ENCODE measurements around the gene GBF1. TPM values are rescaled to one million over a fixed set of nuclear protein-coding genes. Genes with fewer than 3 reads are reported as not detected.

The GBF1 gene
- polyA plus RNA-seq, 1 donor from 2014 or later = 14.9 TPM

DNA sequence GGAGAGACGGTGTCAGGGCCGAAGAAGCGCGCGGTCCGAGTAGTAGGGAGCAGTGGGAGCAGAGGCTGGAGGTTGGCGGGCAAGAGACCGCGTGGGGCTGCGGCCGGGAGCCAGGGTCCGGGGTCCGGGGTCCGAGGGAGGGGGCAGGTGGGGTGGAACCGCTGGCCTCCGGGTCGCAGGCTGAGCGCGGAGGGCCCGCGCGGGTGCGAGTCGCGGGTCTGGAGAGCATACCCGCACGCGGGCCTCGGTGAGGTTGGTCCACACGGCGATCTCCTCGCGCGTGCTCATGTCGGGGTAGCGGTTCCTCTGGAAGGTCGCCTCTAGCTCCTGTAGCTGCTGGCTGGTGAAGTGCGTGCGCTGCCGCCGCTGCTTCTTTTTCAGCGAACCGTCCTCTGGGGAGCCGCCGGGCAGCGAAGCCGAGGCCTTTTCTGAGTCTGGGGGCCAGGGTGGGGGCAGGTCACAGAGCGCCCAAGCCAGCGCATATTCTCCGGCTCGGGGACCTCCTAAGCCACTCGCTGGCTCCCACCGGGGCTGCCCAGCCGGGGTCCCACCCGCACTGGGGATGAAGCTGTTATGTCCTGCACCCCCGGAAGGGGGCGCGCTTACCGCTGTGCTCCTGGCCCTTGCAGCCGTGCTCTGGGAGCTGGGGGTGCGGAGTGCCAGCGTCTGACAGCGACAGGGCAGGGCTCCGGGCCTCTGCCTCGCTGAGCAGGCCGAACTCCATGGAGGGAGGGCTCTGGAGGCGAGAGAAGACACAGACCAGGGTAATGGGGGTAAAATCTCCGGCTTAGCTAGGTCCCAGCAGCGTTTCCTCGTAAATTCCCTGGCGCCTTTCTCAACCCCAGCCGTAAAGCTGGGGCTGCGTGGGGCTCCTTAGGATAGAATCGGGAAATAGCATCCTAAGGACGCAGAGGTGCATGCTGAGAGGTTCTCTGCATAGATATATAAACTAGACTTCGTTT, 13.7 kb upstream of the GBF1 start:
- Histone ChIP-seq H3K9ac (ENCODE audit: low read length) (no peak overlapping the region), H3K4me3 (ENCODE audit: low read length) (peak overlapping the region; percentile 56), H4K20me1 (ENCODE audit: insufficient read depth) (no peaks in the 10 kb centered on the region), H3K9me3 (ENCODE audit: low read length) (no peaks in the 10 kb centered on the region), H3F3A (ENCODE audit: insufficient read depth, low read length, poor library complexity, severe bottlenecking) (no peaks in the 10 kb centered on the region), H3K27ac (ENCODE audit: low read length) (no peak overlapping the region), H3K79me2 (replicated peaks; ENCODE audit: insufficient read depth, low read length) (no peaks in the 10 kb centered on the region), H3K9me2 (ENCODE audit: insufficient read depth, low read length) (no peaks in the 10 kb centered on the region), H3K4me2 (ENCODE audit: low read length) (no peak overlapping the region), H3K27me3 (ENCODE audit: insufficient read depth, low read depth, low read length) (peaks cover 80% of the 10 kb centered on the region), H3K36me3 (ENCODE audit: insufficient read depth, low read length) (no peaks in the 10 kb centered on the region), H2AFZ (ENCODE audit: low read depth, low read length) (no peak overlapping the region)
- TF ChIP-seq POLR2AphosphoS5 (IDR thresholded peaks at IDR 0.05) = no peak
- TF ChIP-seq, protein P1, sequence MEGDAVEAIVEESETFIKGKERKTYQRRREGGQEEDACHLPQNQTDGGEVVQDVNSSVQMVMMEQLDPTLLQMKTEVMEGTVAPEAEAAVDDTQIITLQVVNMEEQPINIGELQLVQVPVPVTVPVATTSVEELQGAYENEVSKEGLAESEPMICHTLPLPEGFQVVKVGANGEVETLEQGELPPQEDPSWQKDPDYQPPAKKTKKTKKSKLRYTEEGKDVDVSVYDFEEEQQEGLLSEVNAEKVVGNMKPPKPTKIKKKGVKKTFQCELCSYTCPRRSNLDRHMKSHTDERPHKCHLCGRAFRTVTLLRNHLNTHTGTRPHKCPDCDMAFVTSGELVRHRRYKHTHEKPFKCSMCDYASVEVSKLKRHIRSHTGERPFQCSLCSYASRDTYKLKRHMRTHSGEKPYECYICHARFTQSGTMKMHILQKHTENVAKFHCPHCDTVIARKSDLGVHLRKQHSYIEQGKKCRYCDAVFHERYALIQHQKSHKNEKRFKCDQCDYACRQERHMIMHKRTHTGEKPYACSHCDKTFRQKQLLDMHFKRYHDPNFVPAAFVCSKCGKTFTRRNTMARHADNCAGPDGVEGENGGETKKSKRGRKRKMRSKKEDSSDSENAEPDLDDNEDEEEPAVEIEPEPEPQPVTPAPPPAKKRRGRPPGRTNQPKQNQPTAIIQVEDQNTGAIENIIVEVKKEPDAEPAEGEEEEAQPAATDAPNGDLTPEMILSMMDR (IDR thresholded peaks at IDR 0.05; ENCODE audit: poor library complexity, severe bottlenecking) = peak; percentile 50

DNA sequence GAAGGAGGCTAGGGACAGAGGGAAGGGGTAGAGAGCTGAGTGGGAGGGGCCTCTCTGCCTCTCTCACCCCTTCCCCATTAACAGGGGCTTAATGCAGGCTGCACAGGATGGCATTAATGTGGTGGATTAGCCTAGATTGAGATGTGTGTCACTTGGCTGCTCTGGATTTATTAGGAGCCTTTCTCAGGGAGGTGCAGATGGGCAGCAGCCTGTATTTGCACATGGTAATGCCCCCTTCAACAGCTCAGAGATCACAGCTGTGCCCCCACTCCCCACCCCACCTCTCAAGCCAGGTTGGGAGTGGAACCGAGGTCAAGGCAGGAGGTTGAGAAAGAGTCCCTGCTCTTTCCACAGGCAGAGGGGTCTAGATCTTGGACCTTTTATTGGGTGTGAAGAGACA, 11.3 kb upstream of the GBF1 start:
- Histone ChIP-seq H3K4me3 (ENCODE audit: low read length) (no peak overlapping the region), H3K27me3 (ENCODE audit: insufficient read depth, low read depth, low read length) (peaks cover 78% of the 10 kb centered on the region), H4K20me1 (ENCODE audit: insufficient read depth) (no peaks in the 10 kb centered on the region), H3K9me2 (ENCODE audit: insufficient read depth, low read length) (no peaks in the 10 kb centered on the region), H3F3A (ENCODE audit: insufficient read depth, low read length, poor library complexity, severe bottlenecking) (no peaks in the 10 kb centered on the region), H3K36me3 (ENCODE audit: insufficient read depth, low read length) (no peaks in the 10 kb centered on the region), H2AFZ (ENCODE audit: low read depth, low read length) (no peak overlapping the region), H3K4me2 (ENCODE audit: low read length) (no peak overlapping the region), H3K9me3 (ENCODE audit: low read length) (no peaks in the 10 kb centered on the region), H3K79me2 (replicated peaks; ENCODE audit: insufficient read depth, low read length) (no peaks in the 10 kb centered on the region), H3K27ac (ENCODE audit: low read length) (no peak overlapping the region), H3K9ac (ENCODE audit: low read length) (no peak overlapping the region)
- TF ChIP-seq TAF1 (IDR thresholded peaks at IDR 0.05; ENCODE audit: low read depth) (no peak), RAD21 (conservative IDR thresholded peaks at IDR 0.05) (no peak), POLR2AphosphoS5 (IDR thresholded peaks at IDR 0.05) (no peak), MXI1 (conservative IDR thresholded peaks at IDR 0.05; ENCODE audit: poor library complexity, severe bottlenecking) (no peak), EP300 (conservative IDR thresholded peaks at IDR 0.05; ENCODE audit: poor library complexity, severe bottlenecking) (no peak), SMC3 (conservative IDR thresholded peaks at IDR 0.05; ENCODE audit: poor library complexity) (no peak), EZH2 (IDR thresholded peaks at IDR 0.05; ENCODE audit: borderline replicate concordance, insufficient read depth, low read length, poor library complexity, severe bottlenecking) (no peak)
- TF ChIP-seq, protein P2, sequence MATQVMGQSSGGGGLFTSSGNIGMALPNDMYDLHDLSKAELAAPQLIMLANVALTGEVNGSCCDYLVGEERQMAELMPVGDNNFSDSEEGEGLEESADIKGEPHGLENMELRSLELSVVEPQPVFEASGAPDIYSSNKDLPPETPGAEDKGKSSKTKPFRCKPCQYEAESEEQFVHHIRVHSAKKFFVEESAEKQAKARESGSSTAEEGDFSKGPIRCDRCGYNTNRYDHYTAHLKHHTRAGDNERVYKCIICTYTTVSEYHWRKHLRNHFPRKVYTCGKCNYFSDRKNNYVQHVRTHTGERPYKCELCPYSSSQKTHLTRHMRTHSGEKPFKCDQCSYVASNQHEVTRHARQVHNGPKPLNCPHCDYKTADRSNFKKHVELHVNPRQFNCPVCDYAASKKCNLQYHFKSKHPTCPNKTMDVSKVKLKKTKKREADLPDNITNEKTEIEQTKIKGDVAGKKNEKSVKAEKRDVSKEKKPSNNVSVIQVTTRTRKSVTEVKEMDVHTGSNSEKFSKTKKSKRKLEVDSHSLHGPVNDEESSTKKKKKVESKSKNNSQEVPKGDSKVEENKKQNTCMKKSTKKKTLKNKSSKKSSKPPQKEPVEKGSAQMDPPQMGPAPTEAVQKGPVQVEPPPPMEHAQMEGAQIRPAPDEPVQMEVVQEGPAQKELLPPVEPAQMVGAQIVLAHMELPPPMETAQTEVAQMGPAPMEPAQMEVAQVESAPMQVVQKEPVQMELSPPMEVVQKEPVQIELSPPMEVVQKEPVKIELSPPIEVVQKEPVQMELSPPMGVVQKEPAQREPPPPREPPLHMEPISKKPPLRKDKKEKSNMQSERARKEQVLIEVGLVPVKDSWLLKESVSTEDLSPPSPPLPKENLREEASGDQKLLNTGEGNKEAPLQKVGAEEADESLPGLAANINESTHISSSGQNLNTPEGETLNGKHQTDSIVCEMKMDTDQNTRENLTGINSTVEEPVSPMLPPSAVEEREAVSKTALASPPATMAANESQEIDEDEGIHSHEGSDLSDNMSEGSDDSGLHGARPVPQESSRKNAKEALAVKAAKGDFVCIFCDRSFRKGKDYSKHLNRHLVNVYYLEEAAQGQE (IDR thresholded peaks at IDR 0.05; ENCODE audit: borderline replicate concordance) = no peak
- TF ChIP-seq, protein P1 (IDR thresholded peaks at IDR 0.05; ENCODE audit: poor library complexity, severe bottlenecking) = no peak

All from neural cell (in vitro differentiated cells).